ENCODE measurements around the gene UBE2QL1. TPM values are rescaled to one million over a fixed set of nuclear protein-coding genes. Genes with fewer than 3 reads are reported as not detected.

Gene UBE2QL1
- total and polyA plus RNA-seq, 4 donors: 9.3 to 60.1 (median 42.3) TPM

GRCh38 chr5:6527749-6528455 is 79.2 kb downstream of the UBE2QL1 start:
- Histone ChIP-seq H3K36me3 (ENCODE audit: control insufficient read depth, insufficient read depth, low read length) (no peaks in the 10 kb centered on the region), H3K4me3 (ENCODE audit: low read depth, low read length) (no peak overlapping the region), H3K9me3 (ENCODE audit: control insufficient read depth, insufficient read depth, low read length) (no peaks in the 10 kb centered on the region), H3K27ac (ENCODE audit: low read depth, low read length) (no peak overlapping the region), H3K4me1 (ENCODE audit: control insufficient read depth, insufficient read depth, low read length) (peaks cover 3% of the 10 kb centered on the region), H3K27me3 (ENCODE audit: control insufficient read depth, insufficient read depth, low read length) (no peaks in the 10 kb centered on the region)
- WGBS (ENCODE audit: insufficient coverage): 80% methylated on average over 12 of the region's 12 CpGs
- no peak for DNase-seq (ENCODE audit: low read depth in 4 of 6, low spot score in 6 of 6)

- no peaks in the 10 kb centered on the region for H3K4me1 ChIP-seq (ENCODE audit: control insufficient read depth, insufficient read depth, low read length)
- no peaks in the 10 kb centered on the region for H3K9me3 ChIP-seq (ENCODE audit: control insufficient read depth, insufficient read depth, low read length)
- no peak overlapping the region for H3K27ac ChIP-seq (ENCODE audit: low read depth, low read length)
- no peak overlapping the region for H3K4me3 ChIP-seq (ENCODE audit: low read depth, low read length)
- no peaks in the 10 kb centered on the region for H3K36me3 ChIP-seq (ENCODE audit: control insufficient read depth, insufficient read depth, low read length)
- H3K27me3 ChIP-seq (ENCODE audit: control insufficient read depth, insufficient read depth, low read length): no peaks in the 10 kb centered on the region
- DNase-seq (ENCODE audit: low read depth in 4 of 6, low spot score in 6 of 6): no peak
- 90% methylated on average over 1 of the region's 2 CpGs for WGBS (ENCODE audit: insufficient coverage)
Observed at GRCh38 chr5:6535594-6535993, 86.9 kb downstream of the UBE2QL1 start.

GRCh38 chr5:6539060-6539459 is 90.4 kb downstream of the UBE2QL1 start:
- no peak for DNase-seq (ENCODE audit: low read depth in 4 of 6, low spot score in 6 of 6)
- no peak overlapping the region for H3K4me3 ChIP-seq (ENCODE audit: low read depth, low read length)
- H3K36me3 ChIP-seq (ENCODE audit: control insufficient read depth, insufficient read depth, low read length): no peaks in the 10 kb centered on the region
- no peaks in the 10 kb centered on the region for H3K9me3 ChIP-seq (ENCODE audit: control insufficient read depth, insufficient read depth, low read length)
- no peaks in the 10 kb centered on the region for H3K4me1 ChIP-seq (ENCODE audit: control insufficient read depth, insufficient read depth, low read length)
- no peak overlapping the region for H3K27ac ChIP-seq (ENCODE audit: low read depth, low read length)
- H3K27me3 ChIP-seq (ENCODE audit: control insufficient read depth, insufficient read depth, low read length): no peaks in the 10 kb centered on the region
- WGBS (ENCODE audit: insufficient coverage): 100% methylated on average over 1 of the region's 1 CpG

- 95% methylated on average over 4 of the region's 6 CpGs for WGBS (ENCODE audit: insufficient coverage)
- H3K9me3 ChIP-seq (ENCODE audit: control insufficient read depth, insufficient read depth, low read length): no peaks in the 10 kb centered on the region
- no peak for DNase-seq (ENCODE audit: low read depth in 4 of 6, low spot score in 6 of 6)
Observed at GRCh38 chr5:6540111-6540827, 91.6 kb downstream of the UBE2QL1 start.

GRCh38 chr5:6541256-6542013 is 92.8 kb downstream of the UBE2QL1 start:
- H3K36me3 ChIP-seq (ENCODE audit: control insufficient read depth, insufficient read depth, low read length): no peaks in the 10 kb centered on the region

More at GRCh38 chr5:6540111-6540827, 91.6 kb downstream of the UBE2QL1 start:
- H3K4me3 ChIP-seq (ENCODE audit: low read depth, low read length): no peak overlapping the region
- no peaks in the 10 kb centered on the region for H3K27me3 ChIP-seq (ENCODE audit: control insufficient read depth, insufficient read depth, low read length)
- H3K36me3 ChIP-seq (ENCODE audit: control insufficient read depth, insufficient read depth, low read length): no peaks in the 10 kb centered on the region
- no peaks in the 10 kb centered on the region for H3K4me1 ChIP-seq (ENCODE audit: control insufficient read depth, insufficient read depth, low read length)
- H3K27ac ChIP-seq (ENCODE audit: low read depth, low read length): no peak overlapping the region

GRCh38 chr5:6542421-6543345 is 94.0 kb downstream of the UBE2QL1 start:
- H3K27me3 ChIP-seq (ENCODE audit: control insufficient read depth, insufficient read depth, low read length): peaks cover 2% of the 10 kb centered on the region
- H3K36me3 ChIP-seq (ENCODE audit: control insufficient read depth, insufficient read depth, low read length): no peaks in the 10 kb centered on the region
- H3K4me1 ChIP-seq (ENCODE audit: control insufficient read depth, insufficient read depth, low read length): peaks cover 4% of the 10 kb centered on the region
- no peaks in the 10 kb centered on the region for H3K9me3 ChIP-seq (ENCODE audit: control insufficient read depth, insufficient read depth, low read length)
- DNase-seq (ENCODE audit: low read depth in 4 of 6, low spot score in 6 of 6): peak in 1 of 6 donors; percentile 22
- H3K4me3 ChIP-seq (ENCODE audit: low read depth, low read length): no peak overlapping the region
- 93% methylated on average over 11 of the region's 12 CpGs for WGBS (ENCODE audit: insufficient coverage)
- no peak overlapping the region for H3K27ac ChIP-seq (ENCODE audit: low read depth, low read length)

More at GRCh38 chr5:6541256-6542013, 92.8 kb downstream of the UBE2QL1 start:
- H3K4me3 ChIP-seq (ENCODE audit: low read depth, low read length): no peak overlapping the region
- no peak for DNase-seq (ENCODE audit: low read depth in 4 of 6, low spot score in 6 of 6)
- H3K27ac ChIP-seq (ENCODE audit: low read depth, low read length): no peak overlapping the region
- 88% methylated on average over 4 of the region's 5 CpGs for WGBS (ENCODE audit: insufficient coverage)
- no peaks in the 10 kb centered on the region for H3K9me3 ChIP-seq (ENCODE audit: control insufficient read depth, insufficient read depth, low read length)
- H3K27me3 ChIP-seq (ENCODE audit: control insufficient read depth, insufficient read depth, low read length): peaks cover 2% of the 10 kb centered on the region
- peaks cover 4% of the 10 kb centered on the region for H3K4me1 ChIP-seq (ENCODE audit: control insufficient read depth, insufficient read depth, low read length)

GRCh38 chr5:6543346-6543730 is 94.7 kb downstream of the UBE2QL1 start:
- WGBS (ENCODE audit: insufficient coverage): 100% methylated on average over 2 of the region's 6 CpGs
- H3K36me3 ChIP-seq (ENCODE audit: control insufficient read depth, insufficient read depth, low read length): no peaks in the 10 kb centered on the region
- H3K4me3 ChIP-seq (ENCODE audit: low read depth, low read length): no peak overlapping the region
- H3K4me1 ChIP-seq (ENCODE audit: control insufficient read depth, insufficient read depth, low read length): peaks cover 4% of the 10 kb centered on the region
- no peak overlapping the region for H3K27ac ChIP-seq (ENCODE audit: low read depth, low read length)
- DNase-seq (ENCODE audit: low read depth in 4 of 6, low spot score in 6 of 6): no peak
- no peaks in the 10 kb centered on the region for H3K9me3 ChIP-seq (ENCODE audit: control insufficient read depth, insufficient read depth, low read length)
- H3K27me3 ChIP-seq (ENCODE audit: control insufficient read depth, insufficient read depth, low read length): peaks cover 2% of the 10 kb centered on the region

- WGBS (ENCODE audit: insufficient coverage): 99% methylated on average over 7 of the region's 12 CpGs
- H3K9me3 ChIP-seq (ENCODE audit: control insufficient read depth, insufficient read depth, low read length): no peaks in the 10 kb centered on the region
- H3K4me3 ChIP-seq (ENCODE audit: low read depth, low read length): no peak overlapping the region
- H3K27me3 ChIP-seq (ENCODE audit: control insufficient read depth, insufficient read depth, low read length): peaks cover 2% of the 10 kb centered on the region
- H3K27ac ChIP-seq (ENCODE audit: low read depth, low read length): no peak overlapping the region
- peaks cover 4% of the 10 kb centered on the region for H3K4me1 ChIP-seq (ENCODE audit: control insufficient read depth, insufficient read depth, low read length)
- no peaks in the 10 kb centered on the region for H3K36me3 ChIP-seq (ENCODE audit: control insufficient read depth, insufficient read depth, low read length)
- no peak for DNase-seq (ENCODE audit: low read depth in 4 of 6, low spot score in 6 of 6)
Observed at GRCh38 chr5:6543830-6544560, 95.3 kb downstream of the UBE2QL1 start.
